Panc1 (cell line): Measurements from ENCODE around the gene TBRG4.

Source experiments
- POLR2AphosphoS5 ChIP-seq: IDR thresholded peaks from 2 replicates; pipeline ENCODE4 v1.6.1; 2012; ENCODE audit warnings: mild to moderate bottlenecking, low read depth, low read length, moderate library complexity
- SIN3A ChIP-seq: IDR thresholded peaks from 2 replicates; pipeline ENCODE4 v1.6.1; 2012; ENCODE audit warnings: low read depth, mild to moderate bottlenecking, low read length, moderate library complexity, borderline replicate concordance; ENCODE audit not compliant: insufficient read depth
- TCF7L2 ChIP-seq: IDR thresholded peaks from 2 replicates; pipeline ENCODE4 v1.6.1; 2011; ENCODE audit warnings: mild to moderate bottlenecking, low read depth, low read length, inconsistent platforms
- TF ChIP-seq, protein P1 (sequence below): fragments of 450-650 bp; IDR thresholded peaks from 2 replicates; pipeline ENCODE4 v1.5.1; 2017; ENCODE audit warnings: mild to moderate bottlenecking
- TF ChIP-seq, protein P2 (sequence below), 2 experiments: IDR thresholded peaks; 2 replicates each; pipeline ENCODE4 v1.6.1; 2011 to 2012; ENCODE audit warnings: low read depth in 2 of 2, control low read depth in 1 of 2, low read length in 1 of 2, mild to moderate bottlenecking in 1 of 2, moderate library complexity in 1 of 2; ENCODE audit not compliant: insufficient read depth in 1 of 2

DNA sequence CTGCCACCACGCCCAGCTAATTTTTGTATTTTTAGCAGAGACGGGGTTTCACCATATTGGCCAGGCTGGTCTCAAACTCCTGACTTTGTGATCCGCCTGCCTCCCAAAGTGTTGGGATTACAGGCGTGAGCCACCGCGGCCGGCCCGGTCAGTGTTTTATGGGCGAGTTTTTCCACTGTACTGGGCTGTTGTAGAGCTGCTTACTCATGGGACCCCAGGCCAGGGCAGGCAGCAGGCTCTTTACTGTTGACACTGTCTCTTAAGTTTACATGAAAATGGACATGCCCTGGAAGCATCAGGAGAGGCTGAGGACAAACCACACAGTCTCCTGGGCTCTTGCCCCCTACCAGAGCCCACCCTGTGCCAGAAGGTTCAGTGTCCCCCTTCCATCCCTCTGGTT lies 33.9 kb downstream of the TBRG4 start:
- TF ChIP-seq, protein P1, sequence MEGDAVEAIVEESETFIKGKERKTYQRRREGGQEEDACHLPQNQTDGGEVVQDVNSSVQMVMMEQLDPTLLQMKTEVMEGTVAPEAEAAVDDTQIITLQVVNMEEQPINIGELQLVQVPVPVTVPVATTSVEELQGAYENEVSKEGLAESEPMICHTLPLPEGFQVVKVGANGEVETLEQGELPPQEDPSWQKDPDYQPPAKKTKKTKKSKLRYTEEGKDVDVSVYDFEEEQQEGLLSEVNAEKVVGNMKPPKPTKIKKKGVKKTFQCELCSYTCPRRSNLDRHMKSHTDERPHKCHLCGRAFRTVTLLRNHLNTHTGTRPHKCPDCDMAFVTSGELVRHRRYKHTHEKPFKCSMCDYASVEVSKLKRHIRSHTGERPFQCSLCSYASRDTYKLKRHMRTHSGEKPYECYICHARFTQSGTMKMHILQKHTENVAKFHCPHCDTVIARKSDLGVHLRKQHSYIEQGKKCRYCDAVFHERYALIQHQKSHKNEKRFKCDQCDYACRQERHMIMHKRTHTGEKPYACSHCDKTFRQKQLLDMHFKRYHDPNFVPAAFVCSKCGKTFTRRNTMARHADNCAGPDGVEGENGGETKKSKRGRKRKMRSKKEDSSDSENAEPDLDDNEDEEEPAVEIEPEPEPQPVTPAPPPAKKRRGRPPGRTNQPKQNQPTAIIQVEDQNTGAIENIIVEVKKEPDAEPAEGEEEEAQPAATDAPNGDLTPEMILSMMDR: no peak
- TF ChIP-seq POLR2AphosphoS5 (no peak), TCF7L2 (no peak), SIN3A (no peak)
- TF ChIP-seq, protein P2, sequence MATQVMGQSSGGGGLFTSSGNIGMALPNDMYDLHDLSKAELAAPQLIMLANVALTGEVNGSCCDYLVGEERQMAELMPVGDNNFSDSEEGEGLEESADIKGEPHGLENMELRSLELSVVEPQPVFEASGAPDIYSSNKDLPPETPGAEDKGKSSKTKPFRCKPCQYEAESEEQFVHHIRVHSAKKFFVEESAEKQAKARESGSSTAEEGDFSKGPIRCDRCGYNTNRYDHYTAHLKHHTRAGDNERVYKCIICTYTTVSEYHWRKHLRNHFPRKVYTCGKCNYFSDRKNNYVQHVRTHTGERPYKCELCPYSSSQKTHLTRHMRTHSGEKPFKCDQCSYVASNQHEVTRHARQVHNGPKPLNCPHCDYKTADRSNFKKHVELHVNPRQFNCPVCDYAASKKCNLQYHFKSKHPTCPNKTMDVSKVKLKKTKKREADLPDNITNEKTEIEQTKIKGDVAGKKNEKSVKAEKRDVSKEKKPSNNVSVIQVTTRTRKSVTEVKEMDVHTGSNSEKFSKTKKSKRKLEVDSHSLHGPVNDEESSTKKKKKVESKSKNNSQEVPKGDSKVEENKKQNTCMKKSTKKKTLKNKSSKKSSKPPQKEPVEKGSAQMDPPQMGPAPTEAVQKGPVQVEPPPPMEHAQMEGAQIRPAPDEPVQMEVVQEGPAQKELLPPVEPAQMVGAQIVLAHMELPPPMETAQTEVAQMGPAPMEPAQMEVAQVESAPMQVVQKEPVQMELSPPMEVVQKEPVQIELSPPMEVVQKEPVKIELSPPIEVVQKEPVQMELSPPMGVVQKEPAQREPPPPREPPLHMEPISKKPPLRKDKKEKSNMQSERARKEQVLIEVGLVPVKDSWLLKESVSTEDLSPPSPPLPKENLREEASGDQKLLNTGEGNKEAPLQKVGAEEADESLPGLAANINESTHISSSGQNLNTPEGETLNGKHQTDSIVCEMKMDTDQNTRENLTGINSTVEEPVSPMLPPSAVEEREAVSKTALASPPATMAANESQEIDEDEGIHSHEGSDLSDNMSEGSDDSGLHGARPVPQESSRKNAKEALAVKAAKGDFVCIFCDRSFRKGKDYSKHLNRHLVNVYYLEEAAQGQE (IDR thresholded peaks at IDR 0.05; ENCODE audit: insufficient read depth in 1 of 2, low read depth in 2 of 2, low read length in 1 of 2): no peak
